MCF 10A (cell line): ENCODE results near the gene AHCYL1. TPM values are rescaled to one million over a fixed set of nuclear protein-coding genes. Genes with fewer than 3 reads are reported as not detected.

Experiments
- BruUV-seq: library from RNA; stranded (reverse); fragments of 400-500 nt; replicated peaks from 2 replicates; lab custom pipeline; 2021; lab: Mats Ljungman, UMichigan
- CTCF ChIA-PET: fragments of 300-600 bp; sonication (Branson Sonifier 250); formaldehyde crosslinking; extraction: SDS; loops from one replicate; lab custom pipeline; 2021; ENCODE audit warnings: antibody characterized with exemption, inconsistent platforms; lab: Yijun Ruan, JAX
- POLR2A ChIA-PET: fragments of 300-600, 350-650 bp; sonication (Branson Sonifier 250); formaldehyde crosslinking; extraction: SDS; loops from one replicate; lab custom pipeline; 2020; ENCODE audit warnings: antibody characterized with exemption, inconsistent platforms; lab: Yijun Ruan, JAX
- DNase-seq: peaks from one replicate; pipeline ENCODE4 v3.0.0-alpha.2; 2018; ENCODE audit not compliant: unreplicated experiment
- H3K27ac Mint-ChIP-seq: one replicate; pipeline ENCODE4 v1.8.0; 2022; ENCODE audit warnings: mild to moderate bottlenecking, low read depth, mixed read lengths; ENCODE audit not compliant: unreplicated experiment
- H3K27me3 Mint-ChIP-seq: one replicate; pipeline ENCODE4 v1.8.0; 2022; ENCODE audit warnings: mixed read lengths; ENCODE audit not compliant: insufficient read depth, unreplicated experiment
- H3K36me3 Mint-ChIP-seq: one replicate; pipeline ENCODE4 v1.8.0; 2022; ENCODE audit warnings: mild to moderate bottlenecking, moderate library complexity, mixed read lengths; ENCODE audit not compliant: insufficient read depth, unreplicated experiment
- H3K4me1 Mint-ChIP-seq: one replicate; pipeline ENCODE4 v1.8.0; 2022; ENCODE audit warnings: mixed read lengths; ENCODE audit not compliant: insufficient read depth, unreplicated experiment
- H3K4me3 Mint-ChIP-seq: one replicate; pipeline ENCODE4 v1.8.0; 2022; ENCODE audit warnings: mild to moderate bottlenecking, moderate library complexity, mixed read lengths; ENCODE audit not compliant: unreplicated experiment
- H3K9me3 Mint-ChIP-seq: one replicate; pipeline ENCODE4 v1.8.0; 2022; ENCODE audit warnings: mixed read lengths; ENCODE audit not compliant: unreplicated experiment
- intact Hi-C: fragments of 100-400 bp; cut with micrococcal nuclease; formaldehyde crosslinking; loops from 2 replicates; pipeline ENCODE4 v1.14.1; 2022
- total RNA-seq: library from RNA; stranded (reverse); gene quantifications from 2 replicates; pipeline ENCODE4 v1.2.3, GENCODE V29; 2022
- TF ChIP-seq, protein P1 (sequence below): fragments of 200-600 bp; IDR thresholded peaks from one replicate; pipeline ENCODE4 v1.8.0; 2022; ENCODE audit warnings: antibody characterized with exemption, mild to moderate bottlenecking; ENCODE audit not compliant: unreplicated experiment

AHCYL1 gene
- total RNA-seq, 1 experiment from 2014 or later: 104 TPM

GRCh38 chr1:109938556-109938955 is 46.0 kb upstream of the AHCYL1 start:
- Mint-ChIP-seq H3K27ac (no peak overlapping the region), H3K9me3 (peaks cover 8% of the 10 kb centered on the region), H3K36me3 (no peaks in the 10 kb centered on the region), H3K4me3 (no peak overlapping the region), H3K27me3 (no peaks in the 10 kb centered on the region), H3K4me1 (peaks cover 5% of the 10 kb centered on the region)
- intact Hi-C loops: no loop called here
- POLR2A ChIA-PET: interaction anchor here (1.1 kb wide), 1 partner anchor 9 kb away, joined by 3 read pairs; no protein-coding TSS in a partner anchor
- CTCF ChIA-PET: interaction anchor here (0.6 kb wide), 1 partner anchor 93 kb away, joined by 3 read pairs; no protein-coding TSS in a partner anchor
- BruUV-seq: no TSS peak
- TF ChIP-seq, protein P1, sequence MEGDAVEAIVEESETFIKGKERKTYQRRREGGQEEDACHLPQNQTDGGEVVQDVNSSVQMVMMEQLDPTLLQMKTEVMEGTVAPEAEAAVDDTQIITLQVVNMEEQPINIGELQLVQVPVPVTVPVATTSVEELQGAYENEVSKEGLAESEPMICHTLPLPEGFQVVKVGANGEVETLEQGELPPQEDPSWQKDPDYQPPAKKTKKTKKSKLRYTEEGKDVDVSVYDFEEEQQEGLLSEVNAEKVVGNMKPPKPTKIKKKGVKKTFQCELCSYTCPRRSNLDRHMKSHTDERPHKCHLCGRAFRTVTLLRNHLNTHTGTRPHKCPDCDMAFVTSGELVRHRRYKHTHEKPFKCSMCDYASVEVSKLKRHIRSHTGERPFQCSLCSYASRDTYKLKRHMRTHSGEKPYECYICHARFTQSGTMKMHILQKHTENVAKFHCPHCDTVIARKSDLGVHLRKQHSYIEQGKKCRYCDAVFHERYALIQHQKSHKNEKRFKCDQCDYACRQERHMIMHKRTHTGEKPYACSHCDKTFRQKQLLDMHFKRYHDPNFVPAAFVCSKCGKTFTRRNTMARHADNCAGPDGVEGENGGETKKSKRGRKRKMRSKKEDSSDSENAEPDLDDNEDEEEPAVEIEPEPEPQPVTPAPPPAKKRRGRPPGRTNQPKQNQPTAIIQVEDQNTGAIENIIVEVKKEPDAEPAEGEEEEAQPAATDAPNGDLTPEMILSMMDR: no peak
- DNase-seq: no peak

- ChIA-PET CTCF (interaction anchor here (0.7 to 1.4 kb wide), 3 partner anchors 12 to 1657 kb away, joined by 3 to 5 read pairs (median 3); no protein-coding TSS in a partner anchor), POLR2A (interaction anchor here (0.7 kb wide), 1 partner anchor 11 kb away, joined by 3 read pairs; no protein-coding TSS in a partner anchor)
- Mint-ChIP-seq H3K27ac (no peak overlapping the region), H3K9me3 (peaks cover 6% of the 10 kb centered on the region), H3K27me3 (no peaks in the 10 kb centered on the region), H3K4me3 (no peak overlapping the region), H3K4me1 (peaks cover 6% of the 10 kb centered on the region), H3K36me3 (no peaks in the 10 kb centered on the region)
- DNase-seq: no peak
- BruUV-seq: no TSS peak
- intact Hi-C loops: no loop called here
- TF ChIP-seq, protein P1: no peak
Measured at GRCh38 chr1:109942434-109942833, 42.1 kb upstream of the AHCYL1 start.

- H3K9me3 Mint-ChIP-seq: peaks cover 6% of the 10 kb centered on the region
- H3K36me3 Mint-ChIP-seq: no peaks in the 10 kb centered on the region
- BruUV-seq: no TSS peak
- H3K4me3 Mint-ChIP-seq: no peak overlapping the region
- intact Hi-C loops: no loop called here
- POLR2A ChIA-PET: interaction anchor here (0.8 to 0.9 kb wide), 2 partner anchors 28 to 33 kb away, joined by 3 read pairs; no protein-coding TSS in a partner anchor
- no peak overlapping the region for H3K27ac Mint-ChIP-seq
- CTCF ChIA-PET: interaction anchor here (0.5 to 1.2 kb wide), 2 partner anchors 9 to 96 kb away, joined by 3 to 4 read pairs; no protein-coding TSS in a partner anchor
- no peaks in the 10 kb centered on the region for H3K27me3 Mint-ChIP-seq
- H3K4me1 Mint-ChIP-seq: peaks cover 12% of the 10 kb centered on the region
- no peak for DNase-seq
- TF ChIP-seq, protein P1: no peak
Measured at GRCh38 chr1:109944541-109944940, 40.0 kb upstream of the AHCYL1 start.

- no peaks in the 10 kb centered on the region for H3K27me3 Mint-ChIP-seq
- ChIA-PET CTCF (interaction anchor here (1.3 kb wide), 1 partner anchor 13 kb away, joined by 6 read pairs; no protein-coding TSS in a partner anchor), POLR2A (no interaction called here)
- H3K9me3 Mint-ChIP-seq: peaks cover 6% of the 10 kb centered on the region
- no peak for DNase-seq
- TF ChIP-seq, protein P1: no peak
- no peaks in the 10 kb centered on the region for H3K36me3 Mint-ChIP-seq
- H3K4me3 Mint-ChIP-seq: no peak overlapping the region
- intact Hi-C loops: no loop called here
- H3K4me1 Mint-ChIP-seq: peaks cover 12% of the 10 kb centered on the region
- H3K27ac Mint-ChIP-seq: no peak overlapping the region
- BruUV-seq: no TSS peak
Measured at GRCh38 chr1:109946511-109946910, 38.1 kb upstream of the AHCYL1 start.
